Muscle layer of duodenum (tissue), 2 donors: ENCODE measurements around the gene GAGE13.
"Not testable (repeated sequence)": the region's sequence is repeated elsewhere in the genome, so short reads cannot be mapped to it uniquely, and the experiment has no call there.

ENCODE experiments used
- H3K27ac ChIP-seq: one replicate; pipeline ENCODE4 v1.7.0; 2013; ENCODE audit warnings: mild to moderate bottlenecking, low read length
- H3K27me3 ChIP-seq: one replicate; pipeline ENCODE4 v1.7.0; 2013; ENCODE audit warnings: low read depth, mild to moderate bottlenecking, control low read depth, low read length
- H3K36me3 ChIP-seq, 2 donors: one replicate each; pipeline ENCODE4 v1.7.0; 2013; ENCODE audit warnings: low read length in 2 of 2, control low read depth in 1 of 2, mild to moderate bottlenecking in 1 of 2; ENCODE audit not compliant: insufficient read depth in 2 of 2, control insufficient read depth in 1 of 2
- H3K4me1 ChIP-seq, 2 donors: one replicate each; pipeline ENCODE4 v1.7.0; 2013; ENCODE audit warnings: low read length in 2 of 2, mild to moderate bottlenecking in 2 of 2, control low read depth in 1 of 2, moderate library complexity in 1 of 2; ENCODE audit not compliant: insufficient read depth in 2 of 2, control insufficient read depth in 1 of 2
- H3K4me3 ChIP-seq, 2 donors: one replicate each; pipeline ENCODE4 v1.7.0; 2013; ENCODE audit warnings: low read length in 2 of 2, low read depth in 1 of 2, mild to moderate bottlenecking in 1 of 2
- H3K9me3 ChIP-seq, 2 donors: one replicate each; pipeline ENCODE4 v1.7.0; 2013; ENCODE audit warnings: low read length in 2 of 2, control low read depth in 1 of 2, mild to moderate bottlenecking in 1 of 2; ENCODE audit not compliant: control insufficient read depth in 1 of 2
- donor health status: healthy.

GAGE13 gene, protein sequence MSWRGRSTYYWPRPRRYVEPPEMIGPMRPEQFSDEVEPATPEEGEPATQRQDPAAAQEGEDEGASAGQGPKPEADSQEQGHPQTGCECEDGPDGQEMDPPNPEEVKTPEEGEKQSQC

DNA sequence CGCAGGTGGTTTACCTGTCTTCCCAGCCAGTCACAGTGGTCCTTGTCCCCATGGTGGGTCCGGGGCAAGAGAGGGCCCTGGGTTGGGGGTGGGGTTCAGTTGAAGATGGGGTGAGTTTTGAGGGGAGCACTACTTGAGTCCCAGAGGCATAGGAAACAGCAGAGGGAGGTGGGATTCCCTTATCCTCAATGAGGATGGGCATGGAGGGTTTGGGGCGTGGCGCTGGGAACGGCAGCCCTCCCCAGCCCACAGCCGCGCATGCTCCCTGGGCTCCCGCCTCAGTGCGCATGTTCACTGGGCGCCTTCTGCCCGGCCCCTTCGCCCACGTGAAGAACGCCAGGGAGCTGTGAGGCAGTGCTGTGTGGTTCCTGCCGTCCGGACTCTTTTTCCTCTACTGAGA lies at the start of gene GAGE13:
Gene GAGE13, plus strand, starts transcription at position 301 of the 400 bp plus-strand sequence. CDS start 1,156 bp downstream, outside the sequence.
- H3K4me1 ChIP-seq, H3K27me3 ChIP-seq, H3K27ac ChIP-seq, H3K9me3 ChIP-seq, H3K4me3 ChIP-seq, H3K36me3 ChIP-seq: not testable (repeated sequence)

GRCh38 chrX:49282647-49283011 lies 48.8 kb upstream of the GAGE13 start:
- Histone ChIP-seq H3K27ac (no peak overlapping the region), H3K9me3 (no peaks in the 10 kb centered on the region), H3K27me3 (no peaks in the 10 kb centered on the region), H3K4me3 (no peak overlapping the region), H3K4me1 (no peaks in the 10 kb centered on the region), H3K36me3 (no peaks in the 10 kb centered on the region)

- H3K36me3 ChIP-seq, result no peaks in the 10 kb centered on the region
- H3K4me1 ChIP-seq, result no peaks in the 10 kb centered on the region
- H3K4me3 ChIP-seq, result no peak overlapping the region
- no peaks in the 10 kb centered on the region for H3K9me3 ChIP-seq
- H3K27me3 ChIP-seq, result no peaks in the 10 kb centered on the region
- H3K27ac ChIP-seq, result no peak overlapping the region
Measured at GRCh38 chrX:49284212-49284611, 47.2 kb upstream of the GAGE13 start.

DNA sequence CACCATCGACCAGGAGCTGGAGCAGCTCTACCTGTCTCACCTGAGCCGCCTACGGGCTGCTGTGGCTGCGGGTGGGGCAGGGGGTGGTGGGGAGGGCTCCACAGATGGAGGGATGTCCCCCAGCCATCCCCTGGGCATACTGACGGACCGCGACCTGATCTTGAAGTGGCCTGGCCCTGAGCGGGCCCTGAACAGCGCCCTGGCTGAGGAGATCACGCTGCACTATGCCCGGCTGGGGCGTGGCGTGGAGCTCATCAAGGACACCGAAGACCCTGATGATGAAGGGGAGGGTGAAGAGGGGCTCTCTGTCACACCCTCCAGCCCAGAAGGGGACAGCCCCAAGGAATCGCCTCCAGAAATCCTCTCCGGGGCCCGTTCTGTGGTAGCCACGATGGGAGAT lies 45.2 kb upstream of the GAGE13 start:
- H3K36me3 ChIP-seq, result no peaks in the 10 kb centered on the region
- no peaks in the 10 kb centered on the region for H3K4me1 ChIP-seq
- no peaks in the 10 kb centered on the region for H3K27me3 ChIP-seq
- H3K4me3 ChIP-seq, result no peak overlapping the region
- H3K27ac ChIP-seq, result no peak overlapping the region
- no peaks in the 10 kb centered on the region for H3K9me3 ChIP-seq

GRCh38 chrX:49286581-49286980 lies 44.8 kb upstream of the GAGE13 start:
- Histone ChIP-seq H3K4me3 (no peak overlapping the region), H3K4me1 (no peaks in the 10 kb centered on the region), H3K27ac (no peak overlapping the region), H3K27me3 (no peaks in the 10 kb centered on the region), H3K36me3 (no peaks in the 10 kb centered on the region), H3K9me3 (no peaks in the 10 kb centered on the region)

DNA sequence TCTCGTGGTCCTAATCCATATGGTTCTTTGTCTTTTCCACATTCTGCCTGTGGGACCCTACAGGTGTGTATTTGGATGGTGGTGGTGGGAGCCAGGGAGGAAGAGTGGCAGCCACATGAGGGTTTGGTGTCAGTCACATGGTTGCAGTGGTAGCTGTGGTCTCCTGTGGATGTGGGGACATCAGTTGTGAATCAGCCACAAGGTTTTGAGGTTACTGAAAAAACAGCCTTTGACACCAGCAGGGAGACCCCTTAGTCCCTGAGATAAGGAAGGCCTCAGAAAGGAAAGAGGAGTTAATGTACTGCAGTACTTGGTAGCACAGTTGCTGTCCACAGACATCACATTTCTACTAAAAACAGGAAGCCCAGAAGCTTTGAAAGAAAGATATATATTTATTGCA lies 43.7 kb upstream of the GAGE13 start:
- Histone ChIP-seq H3K4me3 (no peak overlapping the region), H3K9me3 (no peaks in the 10 kb centered on the region), H3K4me1 (peaks cover 0 to 5% of the 10 kb centered on the region in 2 donors)

DNA sequence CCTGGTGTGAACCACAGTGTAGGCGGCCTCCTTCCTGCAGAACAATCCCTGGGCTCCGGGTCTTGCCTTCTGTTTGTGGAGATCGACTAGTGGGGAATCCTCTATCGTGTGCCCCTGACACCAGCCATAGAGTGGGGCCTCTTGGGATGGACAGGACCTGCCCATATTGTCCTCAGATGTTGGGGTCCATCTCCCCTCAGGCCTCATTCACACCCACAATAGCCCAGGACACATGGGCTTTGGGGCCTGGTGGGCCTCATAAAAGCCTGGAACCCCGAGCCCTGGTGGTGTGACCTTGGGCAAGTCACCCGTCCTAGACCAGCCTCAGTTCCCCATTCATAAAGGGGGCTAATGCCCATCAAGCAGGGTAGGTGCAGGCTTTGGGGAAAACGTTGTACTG lies 41.2 kb upstream of the GAGE13 start:
- Histone ChIP-seq H3K4me1 (peaks cover 0 to 5% of the 10 kb centered on the region in 2 donors), H3K36me3 (no peaks in the 10 kb centered on the region), H3K9me3 (no peaks in the 10 kb centered on the region), H3K4me3 (no peak overlapping the region), H3K27me3 (no peaks in the 10 kb centered on the region), H3K27ac (no peak overlapping the region)

More for the DNA sequence above, 43.7 kb upstream of the GAGE13 start:
- Histone ChIP-seq H3K27me3 (no peaks in the 10 kb centered on the region), H3K36me3 (no peaks in the 10 kb centered on the region), H3K27ac (no peak overlapping the region)

- Histone ChIP-seq H3K27me3 (no peaks in the 10 kb centered on the region), H3K27ac (no peak overlapping the region), H3K4me3 (no peak overlapping the region), H3K9me3 (no peaks in the 10 kb centered on the region), H3K4me1 (peaks cover 0 to 5% of the 10 kb centered on the region in 2 donors), H3K36me3 (no peaks in the 10 kb centered on the region)
Measured at GRCh38 chrX:49291615-49292337, 39.6 kb upstream of the GAGE13 start.

GRCh38 chrX:49292400-49293362 lies 38.7 kb upstream of the GAGE13 start:
- H3K36me3 ChIP-seq, result no peaks in the 10 kb centered on the region
- no peak overlapping the region for H3K4me3 ChIP-seq
- H3K9me3 ChIP-seq, result no peaks in the 10 kb centered on the region
- no peaks in the 10 kb centered on the region for H3K27me3 ChIP-seq
- peaks cover 0 to 5% of the 10 kb centered on the region in 2 donors for H3K4me1 ChIP-seq
- H3K27ac ChIP-seq, result no peak overlapping the region

DNA sequence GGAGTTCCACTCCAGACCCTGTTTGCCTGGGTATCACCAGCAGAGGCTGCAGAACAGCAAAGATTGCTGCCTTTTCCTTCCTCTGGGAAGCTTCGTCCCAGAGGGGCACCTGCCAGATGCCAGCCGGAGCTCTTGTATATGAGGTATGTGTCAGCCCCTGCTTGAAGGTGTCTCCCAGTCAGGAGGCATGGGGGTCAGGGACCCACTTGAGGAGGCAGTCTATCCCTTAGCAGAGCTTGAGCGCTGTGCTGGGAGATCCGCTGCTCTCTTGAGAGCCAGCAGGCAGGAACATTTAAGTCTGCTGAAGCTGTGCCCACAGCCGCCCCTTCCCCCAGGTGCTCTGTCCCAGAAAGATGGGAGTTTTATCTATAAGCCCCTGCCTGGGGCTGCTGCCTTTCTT lies 32.1 kb upstream of the GAGE13 start:
- H3K4me3 ChIP-seq, H3K27me3 ChIP-seq, H3K36me3 ChIP-seq, H3K9me3 ChIP-seq, H3K27ac ChIP-seq, H3K4me1 ChIP-seq: not testable (repeated sequence)

- H3K4me3 ChIP-seq, result no peak overlapping the region
- H3K27ac ChIP-seq, result no peak overlapping the region
- H3K27me3 ChIP-seq, result no peaks in the 10 kb centered on the region
Measured at GRCh38 chrX:49300703-49301102, 30.7 kb upstream of the GAGE13 start.

More at GRCh38 chrX:49300703-49301102, 30.7 kb upstream of the GAGE13 start:
- Histone ChIP-seq H3K4me1 (no peaks in the 10 kb centered on the region), H3K9me3 (no peaks in the 10 kb centered on the region), H3K36me3 (no peaks in the 10 kb centered on the region)
